GM21515 (cell line): Measurements from ENCODE around the gene HSPB8.

Experiments used
- ATAC-seq: cut with Tn5 transposase; IDR thresholded peaks from one replicate; pipeline ENCODE4 v1.9.1; 2021; ENCODE audit not compliant: unreplicated experiment

Gene HSPB8

GRCh38 chr12:119178544-119179334 is at the start of gene HSPB8:
HSPB8 (plus strand) TSS chr12:119178931; CDS start chr12:119179313, 382 bp downstream.
- ATAC-seq = no peak

GRCh38 chr12:119129827-119130434 is 48.8 kb upstream of the HSPB8 start:
- no peak for ATAC-seq

- ATAC-seq = no peak
Measured at GRCh38 chr12:119130523-119130922, 48.2 kb upstream of the HSPB8 start.

- ATAC-seq = no peak
Measured at GRCh38 chr12:119134284-119135072, 44.3 kb upstream of the HSPB8 start.

GRCh38 chr12:119136811-119137410 is 41.8 kb upstream of the HSPB8 start:
- no peak for ATAC-seq

GRCh38 chr12:119139448-119139847 is 39.3 kb upstream of the HSPB8 start:
- ATAC-seq = no peak

GRCh38 chr12:119145367-119145766 is 33.4 kb upstream of the HSPB8 start:
- no peak for ATAC-seq

GRCh38 chr12:119147847-119148448 is 30.8 kb upstream of the HSPB8 start:
- ATAC-seq = no peak

GRCh38 chr12:119149270-119149669 is 29.5 kb upstream of the HSPB8 start:
- no peak for ATAC-seq

GRCh38 chr12:119151445-119152026 is 27.2 kb upstream of the HSPB8 start:
- ATAC-seq = no peak

GRCh38 chr12:119153477-119154434 is 25.0 kb upstream of the HSPB8 start:
- no peak for ATAC-seq

- ATAC-seq = no peak
Measured at GRCh38 chr12:119154435-119154818, 24.3 kb upstream of the HSPB8 start.

GRCh38 chr12:119156401-119157044 is 22.2 kb upstream of the HSPB8 start:
- ATAC-seq = no peak

- ATAC-seq = no peak
Measured at GRCh38 chr12:119157528-119157927, 21.2 kb upstream of the HSPB8 start.

- no peak for ATAC-seq
Measured at GRCh38 chr12:119157978-119158377, 20.8 kb upstream of the HSPB8 start.

- ATAC-seq = no peak
Measured at GRCh38 chr12:119158402-119158801, 20.3 kb upstream of the HSPB8 start.

GRCh38 chr12:119159844-119160243 is 18.9 kb upstream of the HSPB8 start:
- no peak for ATAC-seq

- ATAC-seq = no peak
Measured at GRCh38 chr12:119167902-119168301, 10.8 kb upstream of the HSPB8 start.

GRCh38 chr12:119168721-119169120 is 10.0 kb upstream of the HSPB8 start:
- no peak for ATAC-seq
